ENCODE results near the gene FAM76B.

Gene FAM76B

DNA sequence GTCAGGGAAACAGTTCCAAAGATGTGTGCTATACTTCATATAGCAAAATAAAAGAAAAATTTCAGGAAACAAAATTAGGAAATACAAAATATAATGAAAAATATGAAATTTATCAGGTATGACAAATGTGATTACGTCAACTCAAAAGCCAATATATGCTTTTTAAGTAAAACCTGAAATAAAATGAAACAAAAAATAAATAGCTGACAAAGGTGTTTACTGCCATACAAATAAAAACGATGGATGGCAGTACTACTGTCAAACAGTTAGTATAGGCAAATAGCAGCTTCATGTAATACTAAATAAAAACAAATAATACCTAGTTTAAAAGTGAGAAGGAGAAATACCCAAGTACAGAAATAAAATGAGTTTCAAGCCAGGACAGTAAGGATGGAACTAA lies 14.4 kb upstream of the FAM76B start:
- Histone ChIP-seq H3K9me2 (replicated peaks; ENCODE audit: insufficient read depth, low read length) (no peaks in the 10 kb centered on the region), H4K20me1 (ENCODE audit: low read depth, low read length) (no peaks in the 10 kb centered on the region), H3K27ac (ENCODE audit: low read depth, low read length) (no peak overlapping the region), H3K4me3 (ENCODE audit: insufficient read depth, low read length, poor library complexity, severe bottlenecking) (no peak overlapping the region), H3F3A (ENCODE audit: insufficient read depth) (no peaks in the 10 kb centered on the region), H3K27me3 (ENCODE audit: low read length) (no peaks in the 10 kb centered on the region), H3K79me2 (ENCODE audit: insufficient read depth, low read length) (peaks cover 6% of the 10 kb centered on the region; the same call in 1 of the 2 replicates), H3K4me2 (ENCODE audit: low read depth, low read length, poor library complexity, severe bottlenecking) (no peak overlapping the region), H3K9me3 (ENCODE audit: insufficient read depth, low read length) (no peaks in the 10 kb centered on the region), H3K36me3 (ENCODE audit: low read length) (peaks cover 51% of the 10 kb centered on the region), H3K9ac (ENCODE audit: low read length) (no peak overlapping the region), H2AFZ (ENCODE audit: low read depth, low read length, severe bottlenecking) (no peak overlapping the region)
- no peak for TF ChIP-seq EZH2phosphoT487 (conservative IDR thresholded peaks at IDR 0.05; ENCODE audit: low read length)

DNA sequence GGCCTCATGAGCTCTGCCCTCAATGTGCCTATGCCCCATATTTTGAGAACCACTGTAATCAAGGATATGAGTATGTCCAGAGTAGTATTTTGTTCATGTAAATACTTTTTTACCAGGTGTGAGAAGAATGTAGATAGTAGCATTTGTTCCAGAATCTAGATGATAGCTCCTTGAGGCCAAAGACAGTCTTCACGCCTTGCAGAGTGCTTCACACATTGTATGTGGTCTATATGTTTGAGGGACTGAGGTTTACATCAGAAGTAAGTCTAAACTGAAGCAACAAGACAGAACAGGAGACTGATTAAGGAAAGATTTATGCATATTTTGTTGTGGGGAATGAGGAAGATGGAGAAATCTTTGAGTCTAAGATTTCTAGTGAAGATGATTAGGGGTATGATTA lies 13.2 kb upstream of the FAM76B start:
- no peak overlapping the region for H3K4me2 ChIP-seq (ENCODE audit: low read depth, low read length, poor library complexity, severe bottlenecking)
- no peak overlapping the region for H3K9ac ChIP-seq (ENCODE audit: low read length)
- peaks cover 54% of the 10 kb centered on the region for H3K36me3 ChIP-seq (ENCODE audit: low read length)
- H3F3A ChIP-seq (ENCODE audit: insufficient read depth) = no peaks in the 10 kb centered on the region
- no peaks in the 10 kb centered on the region for H3K9me3 ChIP-seq (ENCODE audit: insufficient read depth, low read length)
- no peak overlapping the region for H2AFZ ChIP-seq (ENCODE audit: low read depth, low read length, severe bottlenecking)
- no peaks in the 10 kb centered on the region for H4K20me1 ChIP-seq (ENCODE audit: low read depth, low read length)
- no peaks in the 10 kb centered on the region for H3K9me2 ChIP-seq (replicated peaks; ENCODE audit: insufficient read depth, low read length)
- TF ChIP-seq EZH2phosphoT487 (conservative IDR thresholded peaks at IDR 0.05; ENCODE audit: low read length) = no peak
- TF ChIP-seq, protein P1, sequence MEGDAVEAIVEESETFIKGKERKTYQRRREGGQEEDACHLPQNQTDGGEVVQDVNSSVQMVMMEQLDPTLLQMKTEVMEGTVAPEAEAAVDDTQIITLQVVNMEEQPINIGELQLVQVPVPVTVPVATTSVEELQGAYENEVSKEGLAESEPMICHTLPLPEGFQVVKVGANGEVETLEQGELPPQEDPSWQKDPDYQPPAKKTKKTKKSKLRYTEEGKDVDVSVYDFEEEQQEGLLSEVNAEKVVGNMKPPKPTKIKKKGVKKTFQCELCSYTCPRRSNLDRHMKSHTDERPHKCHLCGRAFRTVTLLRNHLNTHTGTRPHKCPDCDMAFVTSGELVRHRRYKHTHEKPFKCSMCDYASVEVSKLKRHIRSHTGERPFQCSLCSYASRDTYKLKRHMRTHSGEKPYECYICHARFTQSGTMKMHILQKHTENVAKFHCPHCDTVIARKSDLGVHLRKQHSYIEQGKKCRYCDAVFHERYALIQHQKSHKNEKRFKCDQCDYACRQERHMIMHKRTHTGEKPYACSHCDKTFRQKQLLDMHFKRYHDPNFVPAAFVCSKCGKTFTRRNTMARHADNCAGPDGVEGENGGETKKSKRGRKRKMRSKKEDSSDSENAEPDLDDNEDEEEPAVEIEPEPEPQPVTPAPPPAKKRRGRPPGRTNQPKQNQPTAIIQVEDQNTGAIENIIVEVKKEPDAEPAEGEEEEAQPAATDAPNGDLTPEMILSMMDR (IDR thresholded peaks at IDR 0.05; ENCODE audit: insufficient read depth, low read length, poor library complexity, severe bottlenecking) = no peak
- no peak overlapping the region for H3K4me3 ChIP-seq (ENCODE audit: insufficient read depth, low read length, poor library complexity, severe bottlenecking)
- H3K27me3 ChIP-seq (ENCODE audit: low read length) = no peaks in the 10 kb centered on the region
- no peak overlapping the region for H3K27ac ChIP-seq (ENCODE audit: low read depth, low read length)
- H3K79me2 ChIP-seq (ENCODE audit: insufficient read depth, low read length) = peaks cover 17% of the 10 kb centered on the region

DNA sequence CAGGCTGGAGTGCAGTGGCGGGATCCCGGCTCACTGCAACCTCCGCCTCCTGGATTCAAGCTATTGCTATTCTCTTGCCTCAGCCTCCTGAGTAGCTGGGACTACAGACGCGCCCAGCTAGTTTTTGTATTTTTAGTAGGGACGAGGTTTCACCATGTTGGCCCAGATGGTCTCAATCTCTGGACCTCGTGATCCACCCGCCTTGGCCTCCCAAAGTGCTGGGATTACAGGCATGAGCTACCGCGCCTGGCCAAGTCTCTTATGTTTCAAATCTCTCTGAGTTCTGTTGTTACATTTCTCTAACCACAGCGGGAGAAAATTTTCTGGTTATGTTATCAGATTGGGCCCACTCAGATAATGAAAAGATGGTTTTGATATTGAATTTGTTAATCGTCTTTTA lies 10.9 kb upstream of the FAM76B start:
- Histone ChIP-seq H3K27ac (ENCODE audit: low read depth, low read length) (no peak overlapping the region), H2AFZ (ENCODE audit: low read depth, low read length, severe bottlenecking) (no peak overlapping the region), H3K36me3 (ENCODE audit: low read length) (peaks cover 56% of the 10 kb centered on the region), H3K4me2 (ENCODE audit: low read depth, low read length, poor library complexity, severe bottlenecking) (no peak overlapping the region), H3K79me2 (ENCODE audit: insufficient read depth, low read length) (peaks cover 38% of the 10 kb centered on the region), H3K9ac (ENCODE audit: low read length) (no peak overlapping the region), H3K9me3 (ENCODE audit: insufficient read depth, low read length) (no peaks in the 10 kb centered on the region), H3K27me3 (ENCODE audit: low read length) (no peaks in the 10 kb centered on the region), H3K4me3 (ENCODE audit: insufficient read depth, low read length, poor library complexity, severe bottlenecking) (no peak overlapping the region), H4K20me1 (ENCODE audit: low read depth, low read length) (peaks cover 11% of the 10 kb centered on the region; the same call in 1 of the 2 replicates), H3K9me2 (replicated peaks; ENCODE audit: insufficient read depth, low read length) (no peaks in the 10 kb centered on the region), H3F3A (ENCODE audit: insufficient read depth) (no peaks in the 10 kb centered on the region)
- TF ChIP-seq, protein P1 (IDR thresholded peaks at IDR 0.05; ENCODE audit: insufficient read depth, low read length, poor library complexity, severe bottlenecking) = no peak
- TF ChIP-seq EZH2phosphoT487 (conservative IDR thresholded peaks at IDR 0.05; ENCODE audit: low read length) = no peak

DNA sequence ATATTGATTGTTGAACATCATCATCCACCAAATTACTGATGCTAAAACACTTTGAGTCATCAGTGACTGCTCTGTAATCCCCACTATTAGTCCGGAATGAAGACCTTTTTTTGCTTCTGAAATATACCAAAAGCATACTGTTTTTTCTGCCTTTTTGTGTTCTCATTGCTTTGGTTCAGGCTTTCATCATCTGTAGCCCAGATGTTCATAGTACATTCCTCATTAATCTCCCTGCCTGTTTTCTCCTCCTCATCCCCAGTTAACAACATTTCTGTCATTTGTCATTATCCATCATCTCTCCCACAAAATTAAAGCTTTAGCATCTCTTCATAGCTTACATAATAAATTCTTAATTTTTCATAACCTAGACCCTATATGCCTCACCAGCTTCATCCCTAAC lies 10.0 kb upstream of the FAM76B start:
- H3F3A ChIP-seq (ENCODE audit: insufficient read depth) = no peaks in the 10 kb centered on the region
- H3K36me3 ChIP-seq (ENCODE audit: low read length) = peaks cover 47% of the 10 kb centered on the region
- H3K9me2 ChIP-seq (replicated peaks; ENCODE audit: insufficient read depth, low read length) = no peaks in the 10 kb centered on the region
- H4K20me1 ChIP-seq (ENCODE audit: low read depth, low read length) = peaks cover 17% of the 10 kb centered on the region; the same call in 1 of the 2 replicates
- H2AFZ ChIP-seq (ENCODE audit: low read depth, low read length, severe bottlenecking) = no peak overlapping the region
- no peaks in the 10 kb centered on the region for H3K9me3 ChIP-seq (ENCODE audit: insufficient read depth, low read length)
- H3K79me2 ChIP-seq (ENCODE audit: insufficient read depth, low read length) = peaks cover 44% of the 10 kb centered on the region
- H3K9ac ChIP-seq (ENCODE audit: low read length) = no peak overlapping the region
- TF ChIP-seq EZH2phosphoT487 (conservative IDR thresholded peaks at IDR 0.05; ENCODE audit: low read length) = no peak
- TF ChIP-seq, protein P1 (IDR thresholded peaks at IDR 0.05; ENCODE audit: insufficient read depth, low read length, poor library complexity, severe bottlenecking) = no peak
- no peak overlapping the region for H3K27ac ChIP-seq (ENCODE audit: low read depth, low read length)
- H3K27me3 ChIP-seq (ENCODE audit: low read length) = no peaks in the 10 kb centered on the region
- H3K4me3 ChIP-seq (ENCODE audit: insufficient read depth, low read length, poor library complexity, severe bottlenecking) = no peak overlapping the region
- no peak overlapping the region for H3K4me2 ChIP-seq (ENCODE audit: low read depth, low read length, poor library complexity, severe bottlenecking)
